GM19099 (cell line): Measurements from ENCODE around the gene ANKRD52.

ENCODE experiments used
- POLR2A ChIP-seq: IDR thresholded peaks from 3 replicates; pipeline ENCODE4 v1.6.1; 2011; ENCODE audit warnings: low read depth; ENCODE audit not compliant: insufficient read length; ENCODE audit errors: extremely low read depth

Gene ANKRD52

GRCh38 chr12:56206452-56207166 lies 51.6 kb downstream of the ANKRD52 start:
- TF ChIP-seq POLR2A: no peak

DNA sequence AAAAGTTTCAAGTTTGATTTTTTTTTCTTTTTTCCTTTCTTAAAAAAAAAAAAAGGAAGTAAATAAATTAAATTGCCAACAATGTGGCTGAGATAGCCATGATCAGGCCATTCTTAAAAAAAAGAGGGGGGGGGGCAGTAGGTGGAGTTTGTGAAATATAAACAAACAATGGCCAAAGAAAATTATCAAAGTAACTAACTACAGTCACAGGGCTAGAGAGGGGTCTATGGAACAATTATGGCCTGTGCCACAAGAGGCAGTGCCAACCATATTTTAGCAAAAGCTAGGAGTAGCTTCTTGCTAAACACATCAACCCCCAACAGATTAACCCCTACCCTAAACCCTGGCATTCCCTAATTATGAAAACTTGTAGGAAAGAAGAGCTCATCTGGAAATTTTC lies 52.7 kb downstream of the ANKRD52 start:
- no peak for TF ChIP-seq POLR2A

DNA sequence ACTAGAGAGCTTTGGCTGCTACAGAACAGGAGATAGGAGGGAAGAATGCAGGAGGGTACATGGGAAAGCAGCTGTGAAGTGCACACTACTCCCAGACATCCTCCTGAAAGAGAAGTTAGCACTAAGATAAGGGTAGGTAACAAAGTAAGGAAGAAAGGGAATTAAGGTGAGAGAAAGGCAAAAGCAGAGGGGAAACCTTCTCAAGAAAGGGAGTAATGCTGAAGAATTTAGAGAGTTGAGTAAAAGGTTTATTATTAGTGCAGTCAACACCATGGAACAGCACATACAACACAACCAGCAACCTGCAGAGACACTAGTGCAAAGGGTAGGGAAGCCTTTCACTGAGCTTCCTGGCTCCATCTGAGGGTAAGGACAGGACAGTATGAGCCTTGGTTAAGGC lies 53.9 kb downstream of the ANKRD52 start:
- TF ChIP-seq POLR2A: no peak

GRCh38 chr12:56202838-56203237 lies 55.3 kb downstream of the ANKRD52 start:
- no peak for TF ChIP-seq POLR2A

GRCh38 chr12:56202366-56202765 lies 55.8 kb downstream of the ANKRD52 start:
- TF ChIP-seq POLR2A: no peak

DNA sequence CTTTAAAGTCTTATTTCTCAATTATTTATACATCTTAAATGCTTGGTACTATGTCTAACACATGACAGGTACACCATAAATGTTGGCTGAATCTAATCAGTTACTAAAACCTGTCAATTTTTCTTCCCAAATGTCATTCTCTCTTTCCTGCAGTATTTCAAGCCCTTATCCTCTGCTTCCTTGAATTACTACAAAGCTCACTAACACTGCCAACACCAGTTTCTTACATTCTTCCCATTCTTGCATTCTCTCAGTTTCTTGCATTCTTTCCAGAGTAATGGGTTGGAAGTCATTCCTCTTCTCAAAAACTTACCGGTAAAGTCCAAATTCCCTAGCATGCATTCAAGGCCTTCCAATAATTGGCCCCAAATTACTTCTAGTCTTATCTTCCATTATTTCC lies 59.3 kb downstream of the ANKRD52 start:
- no peak for TF ChIP-seq POLR2A

DNA sequence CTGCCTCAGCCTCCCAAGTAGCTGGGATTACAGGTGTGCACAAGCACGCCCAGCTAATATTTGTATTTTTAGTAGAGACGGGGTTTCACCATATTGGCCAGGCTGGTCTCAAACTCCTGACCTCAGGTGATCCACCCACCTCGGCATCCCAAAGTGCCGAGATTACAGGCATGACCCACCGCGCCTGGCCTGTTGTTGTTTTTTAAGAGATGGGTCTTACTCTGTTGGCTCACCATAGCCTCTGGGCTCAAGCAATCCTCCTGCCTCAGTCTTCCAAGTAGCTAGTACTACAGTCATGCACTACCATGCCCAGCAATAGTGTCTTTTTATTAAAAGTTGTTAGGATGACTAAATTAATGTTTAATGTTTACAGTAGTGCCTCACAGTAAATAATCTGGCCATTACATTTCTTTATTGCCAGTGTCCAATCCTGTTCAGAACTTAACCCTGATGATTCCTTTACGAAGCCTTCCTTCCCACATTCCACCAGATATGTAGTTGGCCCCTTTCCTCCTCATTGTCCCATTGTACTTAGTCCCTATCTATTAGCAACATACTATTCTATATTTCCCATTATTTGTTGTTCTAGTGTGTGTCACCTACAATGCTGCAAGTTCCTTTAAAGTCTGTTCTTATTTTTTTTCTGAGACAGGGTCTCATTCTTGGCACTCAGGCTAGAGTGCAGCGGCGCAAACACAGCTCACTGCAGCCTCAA lies 60.1 kb downstream of the ANKRD52 start:
- no peak for TF ChIP-seq POLR2A

GRCh38 chr12:56193025-56193578 lies 65.1 kb downstream of the ANKRD52 start:
- TF ChIP-seq POLR2A: peak; percentile 26

DNA sequence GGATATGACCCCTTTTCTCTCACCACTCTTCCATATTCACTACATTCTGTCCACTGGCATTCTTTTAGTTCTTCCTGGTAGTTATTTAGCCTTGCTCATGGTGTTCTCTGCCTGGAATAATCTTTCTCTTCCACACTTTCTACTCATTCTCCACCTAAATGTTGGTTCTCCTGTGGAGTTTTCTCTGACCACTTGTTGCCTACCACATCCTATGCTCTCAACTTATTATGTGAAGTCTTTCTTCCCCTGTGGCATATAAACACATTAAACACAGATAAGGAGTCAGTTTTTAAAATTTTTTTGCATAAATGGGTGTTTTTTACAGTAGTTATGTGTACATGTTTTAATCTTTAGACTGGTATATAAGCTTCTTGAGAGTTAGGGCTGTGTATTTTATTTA lies 65.6 kb downstream of the ANKRD52 start:
- TF ChIP-seq POLR2A: no peak

- TF ChIP-seq POLR2A: no peak
Measured at GRCh38 chr12:56190695-56191155, 67.5 kb downstream of the ANKRD52 start.

DNA sequence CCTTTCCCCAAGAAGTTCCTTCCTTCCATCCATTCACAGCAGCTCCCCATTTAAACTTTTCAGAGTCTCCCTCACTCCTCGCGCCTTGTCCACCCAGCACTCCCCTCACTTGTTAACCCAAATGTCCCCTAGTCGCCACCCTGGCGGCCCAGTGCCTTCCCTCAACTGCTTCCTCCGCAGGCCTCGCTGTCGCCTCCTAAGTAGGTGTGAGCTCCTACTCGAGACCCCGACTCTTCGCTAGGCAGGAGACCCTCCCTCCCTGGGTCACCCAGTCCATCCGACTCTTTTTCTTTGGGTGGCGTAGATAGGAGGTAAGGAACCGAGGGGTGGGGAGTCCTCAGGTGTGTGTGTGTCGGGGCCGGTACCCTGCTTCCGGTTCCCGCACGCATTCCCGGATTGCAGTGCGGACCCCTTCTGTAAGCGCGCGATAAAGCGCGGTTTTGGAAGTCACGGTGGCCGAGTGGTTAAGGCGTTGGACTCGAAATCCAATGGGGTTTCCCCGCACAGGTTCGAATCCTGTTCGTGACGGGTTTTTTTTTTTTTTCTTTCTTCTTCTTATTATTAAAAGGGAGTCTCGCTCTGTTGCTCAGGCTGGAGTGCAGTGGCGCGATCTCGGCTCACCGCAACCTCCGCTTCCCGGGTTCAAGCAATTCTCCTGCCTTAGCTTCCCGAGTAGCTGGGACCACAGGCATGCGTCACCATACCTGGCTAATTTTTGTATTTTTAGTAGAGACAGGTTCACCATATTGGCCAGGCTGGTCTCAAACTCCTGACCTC lies 68.1 kb downstream of the ANKRD52 start:
- peak; percentile 19 for TF ChIP-seq POLR2A

DNA sequence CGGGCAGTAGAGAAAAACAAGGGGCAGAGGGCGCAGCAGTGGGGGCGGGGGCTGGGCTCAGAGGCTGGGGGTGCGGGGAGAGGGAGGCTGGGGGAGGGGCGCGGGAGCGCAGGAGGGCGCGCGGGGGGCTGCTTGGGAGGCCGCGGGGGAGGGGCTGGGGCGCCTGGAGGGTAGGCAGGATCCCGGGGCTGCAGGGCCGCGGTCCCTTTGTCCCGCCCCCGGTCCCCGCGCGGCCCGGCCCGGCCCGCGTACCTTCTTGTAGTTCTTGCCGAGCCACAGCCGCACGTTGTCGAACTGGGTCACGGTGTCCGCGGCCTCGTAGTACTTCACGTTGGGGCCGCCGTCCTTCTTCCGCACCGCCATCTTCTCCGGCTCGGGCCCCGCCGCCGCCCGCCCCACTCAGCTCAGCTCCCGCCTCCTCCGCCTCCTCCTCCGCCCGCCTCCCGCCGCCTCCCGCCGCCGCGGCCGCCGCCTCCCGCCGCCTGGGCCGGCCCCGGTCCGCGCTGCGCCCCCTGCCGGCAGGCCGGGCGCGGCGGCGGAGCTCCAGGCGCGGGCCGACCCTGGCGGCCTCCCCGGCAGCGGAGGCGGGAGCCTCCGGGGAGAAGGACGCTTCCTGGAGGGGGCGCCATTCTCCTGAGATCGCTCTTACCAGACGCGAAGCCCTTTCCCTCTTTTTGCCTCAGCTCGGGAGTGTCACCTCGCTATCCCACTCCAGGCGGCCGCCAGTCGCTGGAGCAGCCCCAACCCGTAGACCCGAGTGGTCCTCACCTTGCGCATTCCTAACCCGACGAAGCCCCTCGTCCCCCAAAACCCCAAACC lies 68.9 kb downstream of the ANKRD52 start, which contains the start of gene SMARCC2:
TSS of gene SMARCC2 (minus strand) at position 385 of the 819 bp plus-strand sequence. CDS start at position 363, 22 bp downstream.
- TF ChIP-seq POLR2A: peak; percentile 60

GRCh38 chr12:56188778-56189098 lies 69.4 kb downstream of the ANKRD52 start:
- no peak for TF ChIP-seq POLR2A

DNA sequence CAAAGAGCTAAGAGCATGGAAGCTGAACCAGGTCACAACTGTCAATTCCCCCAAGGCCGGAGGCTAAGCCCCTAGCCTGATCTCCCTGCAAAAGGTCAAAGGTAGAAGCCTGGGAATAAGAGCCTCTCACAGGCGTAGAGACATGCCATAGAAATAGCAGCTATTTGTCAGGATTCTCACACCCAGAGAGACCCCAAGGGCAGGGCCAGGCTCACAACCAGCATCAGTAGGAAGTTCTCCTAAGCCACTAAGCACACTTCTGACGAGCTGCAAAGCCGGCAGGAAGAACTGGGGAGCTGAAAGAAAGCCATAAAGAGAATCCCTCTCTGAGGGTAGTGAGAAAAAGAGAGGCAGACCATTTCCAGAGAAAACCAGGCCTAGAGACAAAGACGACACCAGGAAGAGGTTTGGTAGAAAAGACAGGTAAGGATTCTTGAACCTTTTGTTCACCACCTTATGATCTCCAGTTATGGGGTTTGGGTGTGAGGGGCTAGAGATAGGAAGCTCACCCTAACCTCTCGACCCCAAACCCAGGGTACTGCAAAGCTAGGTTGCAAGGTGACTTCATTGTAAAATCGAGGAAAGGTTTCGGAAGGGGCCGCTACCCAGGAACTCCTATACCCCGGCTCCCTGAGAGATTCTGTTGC lies 69.9 kb downstream of the ANKRD52 start:
- TF ChIP-seq POLR2A: no peak
